ENCODE measurements around the gene PFKP.

- no peak for TF ChIP-seq GABPA (IDR thresholded peaks at IDR 0.05; ENCODE audit: low read depth)
- no peak for TF ChIP-seq CTCF (IDR thresholded peaks at IDR 0.05; ENCODE audit: insufficient read depth, low read length)
- no peak for TF ChIP-seq SPI1 (IDR thresholded peaks at IDR 0.05; ENCODE audit: borderline replicate concordance, low read depth)
These were observed 100.4 kb downstream of the PFKP start for GRCh38 chr10:3167611-3168330.

Measured in HL-60 (cell line).